Memory B cell (primary cell): ENCODE measurements around the gene OR2L8.
A peak's percentile ranks its signal among the peaks of the same experiment; 100 is the strongest.

Experiments
- ATAC-seq: fragments of 150-1000 bp; cut with Tn5 transposase; 2 replicates; pipeline ENCODE4 v1.10.0; 2021; ENCODE audit warnings: low read depth, mild to moderate bottlenecking, moderate library complexity
- DNase-seq, 2 donors: peaks; one replicate each; pipeline ENCODE4 v3.0.0; 2022; ENCODE audit warnings: low spot score in 2 of 2
- H3K27ac Mint-ChIP-seq: one replicate; pipeline ENCODE4 v1.8.0; 2022; ENCODE audit warnings: mild to moderate bottlenecking, moderate library complexity, mixed read lengths
- H3K27me3 Mint-ChIP-seq: one replicate; pipeline ENCODE4 v1.8.0; 2022; ENCODE audit warnings: mixed read lengths
- H3K36me3 Mint-ChIP-seq: one replicate; pipeline ENCODE4 v1.8.0; 2022; ENCODE audit warnings: mild to moderate bottlenecking, mixed read lengths
- H3K4me1 Mint-ChIP-seq: one replicate; pipeline ENCODE4 v1.8.0; 2022; ENCODE audit warnings: mixed read lengths
- H3K4me3 Mint-ChIP-seq: one replicate; pipeline ENCODE4 v1.8.0; 2022; ENCODE audit warnings: mild to moderate bottlenecking, moderate library complexity, mixed read lengths
- H3K9me3 Mint-ChIP-seq: one replicate; pipeline ENCODE4 v1.8.0; 2022; ENCODE audit warnings: mixed read lengths

OR2L8 gene, protein sequence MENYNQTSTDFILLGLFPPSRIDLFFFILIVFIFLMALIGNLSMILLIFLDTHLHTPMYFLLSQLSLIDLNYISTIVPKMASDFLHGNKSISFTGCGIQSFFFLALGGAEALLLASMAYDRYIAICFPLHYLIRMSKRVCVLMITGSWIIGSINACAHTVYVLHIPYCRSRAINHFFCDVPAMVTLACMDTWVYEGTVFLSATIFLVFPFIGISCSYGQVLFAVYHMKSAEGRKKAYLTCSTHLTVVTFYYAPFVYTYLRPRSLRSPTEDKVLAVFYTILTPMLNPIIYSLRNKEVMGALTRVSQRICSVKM

DNA sequence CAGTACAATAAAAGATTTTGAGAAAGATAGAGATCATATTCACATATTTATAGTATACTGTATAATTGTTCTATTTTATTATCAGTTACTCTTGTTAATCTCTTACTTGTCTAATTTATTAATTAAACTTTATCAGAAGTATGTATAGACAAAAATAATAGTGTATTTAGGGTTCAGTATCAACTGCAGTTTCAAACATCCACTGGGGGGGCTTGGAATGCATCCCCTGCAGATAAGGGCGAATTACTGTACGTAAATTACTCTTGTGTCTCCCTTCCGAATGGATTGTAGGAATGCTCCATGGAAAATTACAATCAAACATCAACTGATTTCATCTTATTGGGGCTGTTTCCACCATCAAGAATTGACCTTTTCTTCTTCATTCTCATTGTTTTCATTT lies at the start of gene OR2L8:
Gene OR2L8, plus strand, starts transcription at position 301 of the 400 bp plus-strand sequence. Its CDS starts 0 bp downstream, at position 301.
- H3K36me3 Mint-ChIP-seq = peaks cover 2% of the 10 kb centered on the region
- no peaks in the 10 kb centered on the region for H3K4me1 Mint-ChIP-seq
- no peak within 1 kb of the TSS for H3K4me3 Mint-ChIP-seq
- H3K9me3 Mint-ChIP-seq = peaks cover 6% of the 10 kb centered on the region
- no peak for ATAC-seq
- peaks cover 3% of the 10 kb centered on the region for H3K27me3 Mint-ChIP-seq
- DNase-seq = no peak
- no peak within 1 kb of the TSS for H3K27ac Mint-ChIP-seq

DNA sequence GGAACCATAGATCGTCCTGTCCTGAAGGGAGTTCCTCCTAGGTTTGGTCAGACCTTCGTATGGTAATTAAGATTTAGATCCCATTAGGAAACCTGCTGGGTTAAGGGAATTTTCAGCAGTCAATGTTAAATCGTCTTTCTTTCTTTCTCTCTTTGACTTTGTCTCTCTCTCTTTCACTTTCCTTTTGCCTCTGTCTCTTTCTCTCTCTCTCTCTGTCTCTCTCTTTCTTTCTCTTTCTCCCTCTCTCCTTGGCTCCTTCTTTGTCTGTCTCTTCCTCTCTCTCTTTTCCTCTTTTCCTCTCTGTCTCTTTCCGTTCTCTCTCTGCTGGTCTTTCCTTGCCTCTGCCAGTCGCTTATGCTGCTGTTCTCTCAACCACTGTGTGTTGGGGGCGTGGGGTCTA lies 44.5 kb upstream of the OR2L8 start:
- Mint-ChIP-seq H3K27ac (no peak overlapping the region), H3K4me1 (peaks cover 15% of the 10 kb centered on the region), H3K27me3 (peaks cover 3% of the 10 kb centered on the region), H3K9me3 (peaks cover 9% of the 10 kb centered on the region), H3K4me3 (no peak overlapping the region), H3K36me3 (peaks cover 4% of the 10 kb centered on the region)
- ATAC-seq (no peak), DNase-seq (no peak)

DNA sequence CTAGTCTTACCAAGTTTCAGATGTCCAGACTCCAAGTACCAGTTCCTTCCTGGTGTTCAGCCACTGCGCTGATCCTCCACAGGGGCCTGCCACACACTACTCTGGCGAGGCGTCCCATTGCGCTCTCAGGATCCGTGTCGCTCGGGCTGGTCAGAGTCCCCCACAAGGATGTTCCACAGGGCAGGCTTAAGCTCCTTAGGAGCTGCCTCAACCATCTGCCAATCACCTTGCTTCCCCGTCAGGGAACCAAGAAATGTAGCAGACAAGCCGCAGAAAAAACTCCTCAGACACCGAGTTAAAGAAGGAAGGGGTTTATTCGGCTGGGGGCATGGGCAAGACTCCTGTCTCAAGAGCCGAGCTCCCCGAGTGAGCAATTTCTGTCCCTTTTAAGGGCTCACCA lies 43.5 kb upstream of the OR2L8 start:
- no peak for DNase-seq
- H3K27ac Mint-ChIP-seq = no peak overlapping the region
- H3K4me1 Mint-ChIP-seq = peaks cover 15% of the 10 kb centered on the region
- peaks cover 3% of the 10 kb centered on the region for H3K27me3 Mint-ChIP-seq
- no peak for ATAC-seq
- H3K36me3 Mint-ChIP-seq = peaks cover 4% of the 10 kb centered on the region
- H3K4me3 Mint-ChIP-seq = no peak overlapping the region
- peaks cover 9% of the 10 kb centered on the region for H3K9me3 Mint-ChIP-seq

DNA sequence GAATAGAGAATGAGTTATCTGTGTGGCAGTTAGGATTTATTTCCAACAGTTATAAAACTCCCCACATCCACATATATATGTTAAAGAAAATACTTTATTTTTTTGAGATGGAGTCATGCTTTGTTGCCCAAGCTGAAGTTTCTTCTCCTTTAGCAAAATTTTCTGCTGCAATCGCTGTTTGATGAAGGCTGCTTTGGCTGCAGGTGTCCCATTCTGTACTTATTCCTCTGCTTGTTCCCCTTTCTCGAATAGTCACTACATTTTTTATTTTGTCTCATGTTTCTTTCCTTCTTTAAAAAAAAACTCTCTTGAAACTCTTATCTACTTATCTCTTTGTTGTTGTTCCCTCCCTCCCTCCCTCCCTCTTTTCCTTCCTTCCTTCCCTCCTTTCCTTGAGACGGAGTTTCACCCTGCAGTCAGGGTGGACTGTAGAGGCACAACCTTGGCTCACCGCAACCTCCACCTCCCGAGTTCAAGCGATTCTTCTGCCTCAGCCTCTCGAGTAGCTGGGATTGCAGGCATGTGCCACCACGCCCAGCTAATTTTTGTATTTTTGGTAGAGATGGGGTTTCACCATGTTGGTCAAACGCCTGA lies 42.7 kb upstream of the OR2L8 start:
- peak; percentile 48 for ATAC-seq
- H3K9me3 Mint-ChIP-seq = peaks cover 9% of the 10 kb centered on the region
- no peak for DNase-seq
- H3K36me3 Mint-ChIP-seq = peaks cover 4% of the 10 kb centered on the region
- H3K27me3 Mint-ChIP-seq = peaks cover 3% of the 10 kb centered on the region
- H3K4me1 Mint-ChIP-seq = peaks cover 15% of the 10 kb centered on the region
- H3K4me3 Mint-ChIP-seq = peak overlapping the region; percentile 79
- H3K27ac Mint-ChIP-seq = peak overlapping the region; percentile 51

DNA sequence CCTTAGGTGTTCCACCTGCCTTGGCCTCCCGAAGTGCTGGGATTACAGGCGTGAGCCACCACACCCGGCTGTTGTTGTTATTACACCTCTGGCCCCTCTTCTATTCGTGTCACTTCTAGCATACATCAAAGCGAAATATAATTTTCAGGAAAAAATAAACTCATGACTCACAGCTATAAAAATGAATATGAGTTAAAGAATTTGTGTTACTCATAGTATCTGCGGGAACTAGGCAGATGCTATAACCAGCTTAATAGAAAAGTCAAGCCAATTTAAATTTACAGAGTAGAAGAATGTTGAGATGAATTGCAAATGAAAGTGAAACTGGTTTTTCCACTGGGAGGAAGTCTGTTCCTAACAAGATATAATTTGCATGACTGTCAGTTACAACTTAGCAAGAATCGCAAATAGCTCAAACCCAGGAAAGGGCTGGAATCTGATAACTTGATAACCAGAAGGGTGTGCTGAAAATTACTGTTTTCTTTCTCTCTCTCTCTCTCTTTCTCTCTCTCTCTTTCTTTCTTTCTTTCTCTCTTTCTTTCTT lies 42.1 kb upstream of the OR2L8 start:
- Mint-ChIP-seq H3K4me1 (peaks cover 15% of the 10 kb centered on the region), H3K27me3 (peaks cover 3% of the 10 kb centered on the region), H3K36me3 (peaks cover 4% of the 10 kb centered on the region), H3K4me3 (peak overlapping the region; percentile 79), H3K9me3 (peaks cover 9% of the 10 kb centered on the region), H3K27ac (peak overlapping the region; percentile 51)
- ATAC-seq (peak; percentile 42), DNase-seq (no peak)

DNA sequence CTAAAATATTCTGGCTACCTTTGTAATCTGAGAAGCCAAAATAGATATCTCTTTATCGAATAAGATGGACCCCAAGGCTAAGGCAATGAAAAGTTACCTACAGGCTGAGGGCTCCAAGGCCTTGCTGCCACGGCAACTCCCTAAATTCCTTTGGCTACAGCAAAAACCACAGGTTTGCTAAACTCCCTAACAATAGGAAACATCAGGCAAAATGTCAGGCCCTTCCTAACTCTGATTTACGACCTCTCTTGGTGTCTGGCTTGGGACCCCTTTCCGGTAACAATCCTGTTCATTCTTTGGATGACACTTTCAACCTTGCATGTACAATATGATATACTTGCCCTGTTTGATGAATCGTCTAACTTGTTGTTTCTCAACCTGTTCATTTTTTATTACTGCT lies 39.9 kb upstream of the OR2L8 start:
- Mint-ChIP-seq H3K4me3 (no peak overlapping the region), H3K9me3 (peaks cover 6% of the 10 kb centered on the region), H3K4me1 (peaks cover 15% of the 10 kb centered on the region), H3K27me3 (peaks cover 3% of the 10 kb centered on the region), H3K36me3 (peaks cover 4% of the 10 kb centered on the region), H3K27ac (no peak overlapping the region)
- DNase-seq = no peak
- no peak for ATAC-seq

DNA sequence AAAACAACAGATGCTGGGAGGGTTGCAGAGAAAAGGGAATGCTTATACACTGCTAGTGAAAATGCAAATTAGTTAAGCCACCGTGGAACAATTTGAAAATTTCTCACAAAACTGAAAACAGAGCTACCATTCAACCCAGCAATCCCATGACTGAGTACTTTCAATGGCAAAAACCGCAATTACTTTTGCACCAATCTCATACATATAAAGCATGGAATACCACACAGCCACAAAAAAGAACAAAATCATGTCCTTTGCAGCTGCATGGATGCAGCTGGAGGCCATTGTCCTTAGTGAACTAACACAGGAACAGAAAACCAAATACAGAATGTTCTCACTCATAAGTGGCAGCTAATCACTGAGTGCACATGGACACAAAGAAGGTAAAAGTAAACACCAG lies 34.9 kb upstream of the OR2L8 start:
- Mint-ChIP-seq H3K9me3 (no peaks in the 10 kb centered on the region), H3K4me3 (no peak overlapping the region), H3K27me3 (peaks cover 5% of the 10 kb centered on the region), H3K27ac (no peak overlapping the region), H3K4me1 (no peaks in the 10 kb centered on the region), H3K36me3 (no peaks in the 10 kb centered on the region)
- ATAC-seq = no peak
- no peak for DNase-seq

DNA sequence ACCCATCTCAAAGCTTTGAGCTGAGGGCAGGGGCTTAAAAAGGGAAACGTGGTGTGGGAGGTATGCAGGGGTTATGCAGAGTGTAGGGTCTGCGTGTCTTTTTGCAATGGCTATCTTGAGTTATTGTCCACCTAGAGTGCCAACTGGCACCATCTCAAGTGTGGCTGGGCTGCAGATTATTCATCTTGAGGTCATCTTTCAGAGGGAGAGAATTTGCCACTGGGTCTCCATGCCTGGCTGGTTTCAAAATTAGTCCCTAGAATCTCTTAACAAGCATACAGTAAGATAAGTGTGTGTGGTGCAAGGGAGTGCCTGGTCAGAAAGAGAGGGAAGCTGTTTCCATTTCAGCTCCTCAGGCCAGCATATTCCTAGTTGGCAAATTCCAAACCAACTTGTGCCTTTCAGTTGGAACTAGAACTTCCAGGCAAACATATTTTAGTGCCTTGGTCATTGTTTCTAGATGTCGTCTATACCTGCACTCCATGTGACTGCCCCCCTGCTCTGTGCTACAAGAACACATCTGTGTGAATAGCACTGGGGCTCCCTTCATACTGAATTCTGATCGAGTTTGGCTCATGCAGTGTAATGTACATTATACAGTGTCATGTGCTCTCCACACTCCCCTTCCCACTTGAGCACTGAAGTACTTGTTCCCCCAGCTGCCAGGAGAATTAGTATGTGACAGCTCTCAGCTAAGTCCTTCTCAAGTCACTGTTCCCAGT lies 33.6 kb upstream of the OR2L8 start:
- Mint-ChIP-seq H3K4me1 (no peaks in the 10 kb centered on the region), H3K4me3 (no peak overlapping the region)

DNA sequence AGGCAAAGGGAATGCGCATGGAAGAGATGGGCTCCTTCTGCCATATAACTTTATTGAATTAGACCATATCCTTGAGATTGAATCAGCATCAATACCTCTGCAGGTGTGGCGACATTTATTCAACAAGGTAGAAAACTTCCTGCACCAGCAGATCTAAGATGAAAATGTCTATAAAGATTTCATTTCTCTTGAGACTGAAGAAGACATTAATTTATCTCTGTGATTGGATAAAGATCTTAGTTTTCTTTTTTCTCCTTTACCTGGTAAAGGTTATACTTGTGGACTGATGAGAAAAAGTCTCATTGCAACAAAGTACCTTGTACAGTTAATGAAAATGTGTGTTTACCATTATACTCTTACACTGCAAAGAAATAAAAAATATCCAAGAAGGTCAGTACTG lies 28.7 kb upstream of the OR2L8 start, which contains the start of gene OR2T8:
Gene OR2T8, plus strand, starts transcription at position 301 of the 400 bp plus-strand sequence. CDS start 766 bp downstream, outside the sequence.
- DNase-seq = no peak
- no peaks in the 10 kb centered on the region for H3K4me1 Mint-ChIP-seq
- no peak for ATAC-seq
- H3K4me3 Mint-ChIP-seq = no peak within 1 kb of the TSS
- H3K9me3 Mint-ChIP-seq = no peaks in the 10 kb centered on the region
- H3K36me3 Mint-ChIP-seq = no peaks in the 10 kb centered on the region
- H3K27me3 Mint-ChIP-seq = no peaks in the 10 kb centered on the region
- H3K27ac Mint-ChIP-seq = no peak within 1 kb of the TSS

More for the DNA sequence above, 33.6 kb upstream of the OR2L8 start:
- Mint-ChIP-seq H3K27ac (no peak overlapping the region), H3K9me3 (no peaks in the 10 kb centered on the region), H3K27me3 (peaks cover 2% of the 10 kb centered on the region), H3K36me3 (no peaks in the 10 kb centered on the region)
- ATAC-seq (no peak), DNase-seq (no peak)

DNA sequence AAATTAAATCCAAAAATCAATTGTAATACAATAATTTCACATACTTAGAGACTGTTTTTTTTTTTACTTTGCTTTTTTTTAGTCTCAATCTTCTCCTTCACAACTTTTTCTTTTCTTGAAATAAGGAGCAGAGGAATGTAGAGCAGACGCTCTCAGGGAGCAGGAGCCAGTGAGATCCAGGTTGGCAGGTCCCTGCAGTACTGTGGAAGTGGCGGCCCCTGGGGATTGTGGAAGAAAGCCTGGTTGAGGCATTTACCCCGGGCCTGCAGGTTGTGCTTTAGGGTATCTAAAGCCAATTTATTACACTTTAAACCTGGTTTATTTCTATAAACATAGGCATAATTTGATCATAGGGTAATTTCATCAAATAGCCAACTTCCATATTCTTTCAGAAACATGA lies 24.7 kb upstream of the OR2L8 start:
- H3K36me3 Mint-ChIP-seq = no peaks in the 10 kb centered on the region
- H3K9me3 Mint-ChIP-seq = no peaks in the 10 kb centered on the region
- DNase-seq (no peak), ATAC-seq (no peak)
- no peak overlapping the region for H3K4me3 Mint-ChIP-seq
- no peaks in the 10 kb centered on the region for H3K27me3 Mint-ChIP-seq
- H3K27ac Mint-ChIP-seq = no peak overlapping the region
- no peaks in the 10 kb centered on the region for H3K4me1 Mint-ChIP-seq

DNA sequence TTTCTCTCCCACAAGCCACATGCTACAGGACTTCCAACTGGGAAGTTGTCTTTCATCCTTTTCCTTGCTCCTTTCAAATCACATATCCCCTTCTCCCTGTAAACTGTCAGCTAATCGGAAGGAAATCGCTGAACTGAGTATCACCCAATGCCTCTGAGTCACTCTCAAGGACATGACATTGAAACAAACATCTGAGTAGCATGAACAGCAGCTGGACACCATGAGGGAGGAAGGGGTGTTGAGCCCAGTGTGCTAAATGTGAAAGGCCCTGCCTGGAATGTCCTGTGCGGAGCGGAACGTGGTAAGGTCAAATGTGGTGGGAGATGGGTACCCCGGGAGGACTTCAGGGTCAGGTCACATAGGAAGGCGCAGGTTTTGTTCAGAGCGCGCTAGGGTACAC lies 23.8 kb upstream of the OR2L8 start, which contains the start of gene OR2AJ1:
Gene OR2AJ1, plus strand, starts transcription at position 22 of the 400 bp plus-strand sequence. CDS start 8,880 bp downstream, outside the sequence.
- H3K27me3 Mint-ChIP-seq = no peaks in the 10 kb centered on the region
- ATAC-seq = no peak
- H3K27ac Mint-ChIP-seq = no peak within 1 kb of the TSS

DNA sequence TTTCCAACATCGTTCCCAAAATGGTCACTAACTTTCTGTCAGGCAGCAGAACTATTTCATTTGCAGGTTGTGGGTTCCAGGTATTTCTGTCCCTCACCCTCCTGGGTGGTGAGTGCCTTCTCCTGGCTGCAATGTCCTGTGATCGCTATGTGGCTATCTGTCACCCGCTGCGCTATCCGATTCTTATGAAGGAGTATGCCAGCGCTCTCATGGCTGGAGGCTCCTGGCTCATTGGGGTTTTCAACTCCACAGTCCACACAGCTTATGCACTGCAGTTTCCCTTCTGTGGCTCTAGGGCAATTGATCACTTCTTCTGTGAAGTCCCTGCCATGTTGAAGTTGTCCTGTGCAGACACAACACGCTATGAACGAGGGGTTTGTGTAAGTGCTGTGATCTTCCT lies 14.7 kb upstream of the OR2L8 start:
- ATAC-seq = no peak
- Mint-ChIP-seq H3K9me3 (no peaks in the 10 kb centered on the region), H3K27ac (no peak overlapping the region), H3K4me1 (no peaks in the 10 kb centered on the region), H3K27me3 (peaks cover 1% of the 10 kb centered on the region), H3K36me3 (no peaks in the 10 kb centered on the region), H3K4me3 (no peak overlapping the region)
- DNase-seq = no peak

More for the DNA sequence above, 23.8 kb upstream of the OR2L8 start, which contains the start of gene OR2AJ1:
- H3K9me3 Mint-ChIP-seq = no peaks in the 10 kb centered on the region
- H3K36me3 Mint-ChIP-seq = no peaks in the 10 kb centered on the region
- no peak for DNase-seq
- H3K4me1 Mint-ChIP-seq = no peaks in the 10 kb centered on the region
- H3K4me3 Mint-ChIP-seq = no peak within 1 kb of the TSS

DNA sequence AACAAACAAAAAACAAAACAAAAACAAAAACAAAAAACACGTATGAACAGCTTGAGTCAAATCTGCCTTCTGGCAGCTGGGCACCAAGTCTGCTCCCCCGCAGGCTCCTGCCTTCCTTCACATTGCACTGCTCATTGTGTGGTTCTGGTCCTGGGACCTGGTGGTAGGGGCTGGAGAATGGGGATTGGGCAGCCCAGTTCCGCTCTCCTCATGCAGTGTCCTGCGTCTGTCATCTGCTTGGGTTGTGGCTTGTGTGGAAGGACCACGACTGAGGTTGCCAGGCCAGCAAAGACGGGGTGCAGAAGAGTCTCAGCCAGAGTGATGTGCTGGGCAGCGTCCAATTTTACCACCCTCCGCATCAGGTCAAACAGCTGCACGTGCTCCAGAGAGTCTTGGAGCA lies 12.9 kb upstream of the OR2L8 start:
- Mint-ChIP-seq H3K27me3 (peaks cover 3% of the 10 kb centered on the region), H3K4me3 (no peak overlapping the region), H3K36me3 (no peaks in the 10 kb centered on the region), H3K4me1 (no peaks in the 10 kb centered on the region), H3K9me3 (no peaks in the 10 kb centered on the region), H3K27ac (no peak overlapping the region)
- ATAC-seq (no peak), DNase-seq (no peak)

DNA sequence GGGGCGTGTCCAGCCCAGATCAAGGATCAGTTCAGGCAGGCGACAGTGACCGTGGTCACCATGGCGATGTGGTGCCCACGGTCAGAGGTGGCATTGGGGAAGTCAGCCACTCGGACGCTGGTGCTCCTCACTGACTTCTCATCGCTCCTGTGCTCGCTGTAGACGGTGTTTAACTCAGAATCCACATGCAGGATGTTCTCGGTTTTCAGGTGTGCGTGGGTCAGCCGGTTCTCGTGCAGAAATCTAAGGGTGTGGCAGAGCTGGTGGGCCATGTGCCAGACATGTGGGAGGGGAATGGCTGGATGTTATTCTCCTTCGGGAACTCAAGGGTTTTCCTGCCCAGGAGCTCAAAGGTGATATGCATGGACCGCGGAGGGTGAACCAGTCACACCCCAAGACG lies 12.2 kb upstream of the OR2L8 start:
- Mint-ChIP-seq H3K36me3 (no peaks in the 10 kb centered on the region), H3K27me3 (peaks cover 3% of the 10 kb centered on the region), H3K9me3 (peaks cover 2% of the 10 kb centered on the region), H3K27ac (no peak overlapping the region), H3K4me3 (no peak overlapping the region), H3K4me1 (no peaks in the 10 kb centered on the region)
- DNase-seq (no peak), ATAC-seq (no peak)
